Measurements from ENCODE around the gene ARHGAP26. TPM values are rescaled to one million over a fixed set of nuclear protein-coding genes. Genes with fewer than 3 reads are reported as not detected.

Gene ARHGAP26
- total RNA-seq, 2 donors from 2014 or later = 27.5 to 80.7 TPM

- Histone ChIP-seq H3K27ac (no peak overlapping the region), H3K36me3 (no peaks in the 10 kb centered on the region), H3K4me3 (no peak overlapping the region), H3K9me3 (no peaks in the 10 kb centered on the region), H3K4me1 (ENCODE audit: control insufficient read depth in 1 of 2, low read depth in 2 of 2) (peaks cover 0 to 6% of the 10 kb centered on the region in 2 donors), H3K27me3 (replicated peaks; ENCODE audit: insufficient read depth) (no peaks in the 10 kb centered on the region)
- no peak for ATAC-seq (ENCODE audit: insufficient number of reproducible peaks, low FRiP score, low read depth)
- TF ChIP-seq CTCF (IDR thresholded peaks at IDR 0.05) = no peak
- DNase-seq (ENCODE audit: low spot score) = no peak
Observed at GRCh38 chr5:143130613-143131305, 360.6 kb downstream of the ARHGAP26 start.

GRCh38 chr5:143131972-143132371 lies 361.8 kb downstream of the ARHGAP26 start:
- Histone ChIP-seq H3K27ac (no peak overlapping the region), H3K9me3 (no peaks in the 10 kb centered on the region), H3K27me3 (replicated peaks; ENCODE audit: insufficient read depth) (no peaks in the 10 kb centered on the region), H3K4me1 (ENCODE audit: control insufficient read depth in 1 of 2, low read depth in 2 of 2) (peaks cover 0 to 6% of the 10 kb centered on the region in 2 donors), H3K4me3 (no peak overlapping the region), H3K36me3 (no peaks in the 10 kb centered on the region)
- no peak for DNase-seq (ENCODE audit: low spot score)
- no peak for TF ChIP-seq CTCF (IDR thresholded peaks at IDR 0.05)
- no peak for ATAC-seq (ENCODE audit: insufficient number of reproducible peaks, low FRiP score, low read depth)

GRCh38 chr5:143132739-143133138 lies 362.6 kb downstream of the ARHGAP26 start:
- no peak for TF ChIP-seq CTCF (IDR thresholded peaks at IDR 0.05)
- H3K27ac ChIP-seq = no peak overlapping the region
- no peaks in the 10 kb centered on the region for H3K9me3 ChIP-seq
- DNase-seq (ENCODE audit: low spot score) (no peak), ATAC-seq (ENCODE audit: insufficient number of reproducible peaks, low FRiP score, low read depth) (no peak)
- no peak overlapping the region for H3K4me3 ChIP-seq
- peaks cover 0 to 6% of the 10 kb centered on the region in 2 donors for H3K4me1 ChIP-seq (ENCODE audit: control insufficient read depth in 1 of 2, low read depth in 2 of 2)
- H3K27me3 ChIP-seq (replicated peaks; ENCODE audit: insufficient read depth) = no peaks in the 10 kb centered on the region
- no peaks in the 10 kb centered on the region for H3K36me3 ChIP-seq

GRCh38 chr5:143133721-143134120 lies 363.5 kb downstream of the ARHGAP26 start:
- no peak for ATAC-seq (ENCODE audit: insufficient number of reproducible peaks, low FRiP score, low read depth)
- H3K9me3 ChIP-seq = no peaks in the 10 kb centered on the region
- no peak for DNase-seq (ENCODE audit: low spot score)
- no peaks in the 10 kb centered on the region for H3K27me3 ChIP-seq (replicated peaks; ENCODE audit: insufficient read depth)
- no peak overlapping the region for H3K4me3 ChIP-seq
- TF ChIP-seq CTCF (IDR thresholded peaks at IDR 0.05) = no peak
- no peaks in the 10 kb centered on the region for H3K4me1 ChIP-seq (ENCODE audit: control insufficient read depth in 1 of 2, low read depth in 2 of 2)
- H3K27ac ChIP-seq = no peak overlapping the region
- H3K36me3 ChIP-seq = no peaks in the 10 kb centered on the region

- no peak for TF ChIP-seq CTCF (IDR thresholded peaks at IDR 0.05)
- Histone ChIP-seq H3K9me3 (no peaks in the 10 kb centered on the region), H3K27ac (no peak overlapping the region), H3K4me1 (ENCODE audit: control insufficient read depth in 1 of 2, low read depth in 2 of 2) (peaks cover 0 to 2% of the 10 kb centered on the region in 2 donors), H3K4me3 (no peak overlapping the region), H3K36me3 (no peaks in the 10 kb centered on the region), H3K27me3 (replicated peaks; ENCODE audit: insufficient read depth) (no peaks in the 10 kb centered on the region)
- ATAC-seq (ENCODE audit: insufficient number of reproducible peaks, low FRiP score, low read depth) (no peak), DNase-seq (ENCODE audit: low spot score) (no peak)
Observed at GRCh38 chr5:143134269-143134668, 364.1 kb downstream of the ARHGAP26 start.

Measured in thoracic aorta (tissue), 2 donors.